B cell (primary cell): ENCODE results near the gene PCDH9.

Experiments used
- CTCF ChIP-seq: fragments of 200-600 bp; IDR thresholded peaks from one replicate; pipeline ENCODE4 v1.8.0; 2022; ENCODE audit warnings: antibody characterized with exemption, mild to moderate bottlenecking
- EZH2 ChIP-seq: IDR thresholded peaks from 2 replicates; pipeline ENCODE4 v1.6.1; 2012; ENCODE audit warnings: borderline replicate concordance, low read depth, mild to moderate bottlenecking, moderate library complexity, low read length; ENCODE audit not compliant: insufficient read depth, poor library complexity, severe bottlenecking

- TF ChIP-seq CTCF (no peak), EZH2 (no peak)
These were observed 8.4 kb downstream of the PCDH9 start for GRCh38 chr13:67221630-67222226.
